NCI-H1105 (cell line): ENCODE measurements around the gene FUCA1.
"Not testable (repeated sequence)": the region's sequence is repeated elsewhere in the genome, so short reads cannot be mapped to it uniquely, and the experiment has no call there.

Source experiments
- DNase-seq: peaks from one replicate; lab custom pipeline; 2025; lab: John Stamatoyannopoulos, UW

Gene FUCA1

GRCh38 chr1:23837908-23838307 is 30.2 kb downstream of the FUCA1 start:
- no peak for DNase-seq

- DNase-seq, result no peak
Observed at GRCh38 chr1:23836037-23836436, 32.1 kb downstream of the FUCA1 start.

- not testable (repeated sequence) for DNase-seq
Observed at GRCh38 chr1:23834156-23834555, 33.9 kb downstream of the FUCA1 start.

GRCh38 chr1:23827717-23828116 is 40.4 kb downstream of the FUCA1 start:
- no peak for DNase-seq

- not testable (repeated sequence) for DNase-seq
Observed at GRCh38 chr1:23826590-23826989, 41.5 kb downstream of the FUCA1 start.

GRCh38 chr1:23825762-23826522 is 42.1 kb downstream of the FUCA1 start:
- DNase-seq, result no peak

GRCh38 chr1:23825076-23825761 is 42.9 kb downstream of the FUCA1 start, which contains the start of gene HMGCL:
Gene HMGCL, minus strand, starts transcription at chr1:23825429. Its CDS starts 14 bp downstream, at chr1:23825415.
- peak; percentile 90 for DNase-seq

- DNase-seq, result no peak
Observed at GRCh38 chr1:23824711-23825075, 43.4 kb downstream of the FUCA1 start.

GRCh38 chr1:23823767-23824166 is 44.3 kb downstream of the FUCA1 start:
- DNase-seq, result no peak

- no peak for DNase-seq
Observed at GRCh38 chr1:23817633-23818032, 50.5 kb downstream of the FUCA1 start.

- no peak for DNase-seq
Observed at GRCh38 chr1:23816906-23817305, 51.2 kb downstream of the FUCA1 start.

- DNase-seq, result no peak
Observed at GRCh38 chr1:23816361-23816760, 51.7 kb downstream of the FUCA1 start.

GRCh38 chr1:23814016-23814415 is 54.1 kb downstream of the FUCA1 start:
- no peak for DNase-seq

- DNase-seq, result no peak
Observed at GRCh38 chr1:23810818-23811540, 57.1 kb downstream of the FUCA1 start.

GRCh38 chr1:23809751-23810171 is 58.3 kb downstream of the FUCA1 start:
- peak; percentile 45 for DNase-seq

GRCh38 chr1:23807453-23807852 is 60.6 kb downstream of the FUCA1 start:
- DNase-seq, result no peak

- no peak for DNase-seq
Observed at GRCh38 chr1:23806280-23806679, 61.8 kb downstream of the FUCA1 start.

GRCh38 chr1:23805025-23805424 is 63.1 kb downstream of the FUCA1 start:
- no peak for DNase-seq

- DNase-seq, result no peak
Observed at GRCh38 chr1:23804183-23804835, 63.8 kb downstream of the FUCA1 start.

GRCh38 chr1:23803674-23804073 is 64.4 kb downstream of the FUCA1 start:
- no peak for DNase-seq

GRCh38 chr1:23802809-23803342 is 65.2 kb downstream of the FUCA1 start:
- DNase-seq, result not testable (repeated sequence)

GRCh38 chr1:23801876-23802275 is 66.2 kb downstream of the FUCA1 start:
- DNase-seq, result peak; percentile 21
